Upper lobe of right lung (tissue), 1 donor: Measurements from ENCODE around the gene FAM163A. TPM values are rescaled to one million over a fixed set of nuclear protein-coding genes. Genes with fewer than 3 reads are reported as not detected.
A peak's percentile ranks its signal among the peaks of the same experiment; 100 is the strongest.

Source experiments
- ATAC-seq: fragments of 200-7000 bp; cut with Tn5 transposase; one replicate; pipeline ENCODE4 v1.9.1; 2020; ENCODE audit warnings: mild to moderate bottlenecking, moderate library complexity
- DNase-seq: peaks from one replicate; pipeline ENCODE4 v3.0.0-alpha.2; 2020
- H3K27ac ChIP-seq: fragments of 200-600 bp; one replicate; pipeline ENCODE4 v1.8.0; 2022
- H3K27me3 ChIP-seq: fragments of 200-600 bp; one replicate; pipeline ENCODE4 v1.8.0; 2022; ENCODE audit warnings: mild to moderate bottlenecking
- H3K36me3 ChIP-seq: fragments of 200-600 bp; one replicate; pipeline ENCODE4 v1.8.0; 2022
- H3K4me1 ChIP-seq: fragments of 200-600 bp; one replicate; pipeline ENCODE4 v1.8.0; 2022
- H3K4me3 ChIP-seq: fragments of 200-600 bp; one replicate; pipeline ENCODE4 v1.8.0; 2022; ENCODE audit warnings: mild to moderate bottlenecking
- H3K9me3 ChIP-seq: fragments of 200-600 bp; one replicate; pipeline ENCODE4 v1.8.0; 2022
- intact Hi-C: fragments of 100-400 bp; cut with DNase I; formaldehyde crosslinking; loops from one replicate; pipeline ENCODE4 v1.11.0; 2022
- total RNA-seq: library from RNA; stranded (reverse); fragmentation: NEBNext Ultra II Directional; extraction: Animal tissue kit (Norgen Biotek cat#: 25700); gene quantifications from one replicate; pipeline ENCODE4 v1.2.1, GENCODE V29; 2021
- TF ChIP-seq, protein P1 (sequence below): fragments of 200-600 bp; IDR thresholded peaks from one replicate; pipeline ENCODE4 v1.8.0; 2022; ENCODE audit warnings: antibody characterized with exemption
- donor health status: DM: no; HTN: yes; CAD: no; lungs with severe emphysema.

FAM163A gene
- total RNA-seq, 1 donor from 2014 or later = not detected

DNA sequence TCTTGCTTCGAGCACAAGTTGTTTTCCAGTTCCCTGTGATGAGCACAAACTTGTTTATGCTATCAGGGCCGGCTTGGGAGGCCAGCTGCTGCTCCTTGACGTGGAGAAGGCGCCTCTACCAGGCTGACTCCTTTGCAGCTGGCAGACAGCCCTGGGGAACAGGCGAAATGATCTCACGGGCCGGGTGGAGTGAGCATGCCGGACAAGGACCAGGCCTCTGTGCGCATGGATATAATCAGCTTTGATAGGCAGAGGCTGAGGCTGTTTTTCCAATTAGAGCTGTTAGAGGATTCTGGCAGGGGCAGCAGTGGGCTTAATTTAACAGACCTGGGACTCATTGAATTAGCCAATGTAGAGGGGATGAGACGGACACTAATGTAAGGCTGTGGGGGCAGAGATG is 38.9 kb downstream of the FAM163A start:
- peaks cover 5% of the 10 kb centered on the region for H3K4me1 ChIP-seq
- DNase-seq (no peak), ATAC-seq (peak; percentile 33)
- no peaks in the 10 kb centered on the region for H3K9me3 ChIP-seq
- H3K4me3 ChIP-seq = no peak overlapping the region
- no peak overlapping the region for H3K27ac ChIP-seq
- no peaks in the 10 kb centered on the region for H3K36me3 ChIP-seq
- H3K27me3 ChIP-seq = no peaks in the 10 kb centered on the region
- TF ChIP-seq, protein P1, sequence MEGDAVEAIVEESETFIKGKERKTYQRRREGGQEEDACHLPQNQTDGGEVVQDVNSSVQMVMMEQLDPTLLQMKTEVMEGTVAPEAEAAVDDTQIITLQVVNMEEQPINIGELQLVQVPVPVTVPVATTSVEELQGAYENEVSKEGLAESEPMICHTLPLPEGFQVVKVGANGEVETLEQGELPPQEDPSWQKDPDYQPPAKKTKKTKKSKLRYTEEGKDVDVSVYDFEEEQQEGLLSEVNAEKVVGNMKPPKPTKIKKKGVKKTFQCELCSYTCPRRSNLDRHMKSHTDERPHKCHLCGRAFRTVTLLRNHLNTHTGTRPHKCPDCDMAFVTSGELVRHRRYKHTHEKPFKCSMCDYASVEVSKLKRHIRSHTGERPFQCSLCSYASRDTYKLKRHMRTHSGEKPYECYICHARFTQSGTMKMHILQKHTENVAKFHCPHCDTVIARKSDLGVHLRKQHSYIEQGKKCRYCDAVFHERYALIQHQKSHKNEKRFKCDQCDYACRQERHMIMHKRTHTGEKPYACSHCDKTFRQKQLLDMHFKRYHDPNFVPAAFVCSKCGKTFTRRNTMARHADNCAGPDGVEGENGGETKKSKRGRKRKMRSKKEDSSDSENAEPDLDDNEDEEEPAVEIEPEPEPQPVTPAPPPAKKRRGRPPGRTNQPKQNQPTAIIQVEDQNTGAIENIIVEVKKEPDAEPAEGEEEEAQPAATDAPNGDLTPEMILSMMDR = no peak
- intact Hi-C loops = no loop called here

- Histone ChIP-seq H3K27me3 (no peaks in the 10 kb centered on the region), H3K36me3 (no peaks in the 10 kb centered on the region), H3K27ac (no peak overlapping the region), H3K4me1 (peaks cover under 1% of the 10 kb centered on the region), H3K9me3 (no peaks in the 10 kb centered on the region), H3K4me3 (no peak overlapping the region)
- TF ChIP-seq, protein P1 = no peak
- intact Hi-C loops = no loop called here
- ATAC-seq (no peak), DNase-seq (no peak)
Observed at GRCh38 chr1:179785031-179785431, 41.9 kb downstream of the FAM163A start.

DNA sequence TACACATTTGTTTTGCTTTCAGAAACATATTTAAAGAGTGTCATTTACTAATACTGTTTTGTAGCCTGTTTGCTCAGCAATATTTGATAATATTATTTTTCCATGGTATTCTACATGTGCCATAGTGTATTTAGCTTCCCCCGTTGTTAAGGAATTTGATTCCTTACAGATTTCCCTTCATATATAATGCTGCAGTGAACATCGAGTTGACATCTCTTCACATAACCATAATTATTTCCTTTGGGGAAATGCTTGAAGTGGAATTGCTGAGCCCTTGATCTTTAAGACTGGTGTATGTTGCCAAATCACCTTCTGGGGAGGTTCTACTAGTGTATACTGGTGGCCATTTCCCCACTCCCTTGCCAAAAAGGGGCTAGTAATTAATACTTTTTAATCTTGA is 42.6 kb downstream of the FAM163A start:
- Histone ChIP-seq H3K4me1 (no peaks in the 10 kb centered on the region), H3K27ac (no peak overlapping the region), H3K27me3 (no peaks in the 10 kb centered on the region), H3K36me3 (no peaks in the 10 kb centered on the region), H3K4me3 (no peak overlapping the region), H3K9me3 (no peaks in the 10 kb centered on the region)
- ATAC-seq (no peak), DNase-seq (no peak)
- TF ChIP-seq, protein P1 = no peak
- intact Hi-C loops = no loop called here

DNA sequence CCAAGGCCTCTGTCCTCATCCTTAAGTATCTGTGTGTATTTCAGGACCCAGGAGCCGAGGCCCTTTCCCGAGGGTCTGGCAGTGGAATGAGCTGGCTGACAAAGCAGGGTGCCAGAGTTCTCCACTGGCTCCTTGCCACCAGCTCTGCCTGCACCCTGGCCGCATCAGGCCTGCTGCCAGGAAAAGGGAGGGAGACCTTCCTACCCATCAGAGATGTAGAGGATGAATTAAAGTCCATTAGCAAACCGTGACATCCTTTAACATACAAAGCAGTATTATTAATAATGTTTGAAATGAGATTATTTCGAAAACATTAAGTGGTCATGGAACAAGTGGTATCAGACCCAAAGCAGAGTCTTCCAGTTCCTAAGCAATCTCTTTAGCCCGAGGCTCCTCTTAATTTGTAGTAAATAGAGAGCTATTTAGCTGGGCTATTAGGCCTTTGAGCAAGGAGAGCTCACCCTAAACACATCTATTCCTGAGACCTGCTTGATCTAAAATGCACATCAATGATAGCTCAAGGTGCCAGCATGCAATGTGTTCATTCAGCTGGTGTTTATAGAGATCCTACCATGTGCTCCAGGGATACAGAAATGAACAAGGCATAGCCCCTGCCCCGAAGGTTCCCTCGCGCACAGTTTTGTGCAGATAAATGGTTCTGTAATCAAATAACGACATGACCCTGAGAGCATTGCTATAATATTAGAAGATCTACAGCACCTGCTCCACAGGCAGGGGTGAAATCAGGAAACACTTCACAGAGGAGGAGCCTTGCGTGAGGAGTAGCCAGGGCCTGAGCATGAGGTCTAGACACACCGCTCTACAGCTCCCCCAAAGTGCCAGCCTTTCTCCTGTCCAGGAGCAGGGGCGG is 44.0 kb downstream of the FAM163A start:
- H3K4me1 ChIP-seq = no peaks in the 10 kb centered on the region
- DNase-seq = no peak
- no peak overlapping the region for H3K27ac ChIP-seq
- TF ChIP-seq, protein P1 = no peak
- no peaks in the 10 kb centered on the region for H3K27me3 ChIP-seq
- intact Hi-C loops = no loop called here
- no peaks in the 10 kb centered on the region for H3K36me3 ChIP-seq
- no peaks in the 10 kb centered on the region for H3K9me3 ChIP-seq
- H3K4me3 ChIP-seq = no peak overlapping the region
- ATAC-seq = no peak

- Histone ChIP-seq H3K36me3 (no peaks in the 10 kb centered on the region), H3K4me1 (no peaks in the 10 kb centered on the region), H3K27me3 (no peaks in the 10 kb centered on the region), H3K4me3 (no peak overlapping the region), H3K9me3 (no peaks in the 10 kb centered on the region), H3K27ac (no peak overlapping the region)
- ATAC-seq (no peak), DNase-seq (no peak)
- TF ChIP-seq, protein P1 = no peak
- intact Hi-C loops = no loop called here
Observed at GRCh38 chr1:179788259-179788658, 45.2 kb downstream of the FAM163A start.
